ENCODE data around the gene UBIAD1.

DNA sequence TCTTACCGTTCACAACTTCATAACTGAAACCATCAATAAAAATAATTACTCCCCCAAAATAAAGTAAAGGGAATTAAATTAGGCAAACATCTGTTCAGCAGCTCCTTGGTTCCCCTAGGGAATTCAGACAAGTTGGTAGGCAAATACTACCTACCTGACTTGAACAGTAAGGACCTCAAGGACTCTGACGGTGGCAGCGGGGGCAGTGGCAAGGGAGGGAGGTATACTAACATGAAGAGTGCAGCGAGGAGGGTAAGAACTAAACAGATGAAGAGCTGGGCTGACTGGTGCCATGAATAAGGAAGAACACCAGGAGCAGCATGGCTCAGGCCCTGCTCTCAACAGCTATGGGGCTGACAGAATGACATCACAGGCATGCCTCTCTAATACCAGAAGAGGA lies 43.8 kb upstream of the UBIAD1 start:
- no peak for TF ChIP-seq YY1 (IDR thresholded peaks at IDR 0.05; ENCODE audit: insufficient read depth, insufficient read length)
- TF ChIP-seq SUZ12 (IDR thresholded peaks at IDR 0.05; ENCODE audit: extremely low read depth, insufficient read depth, insufficient read length): no peak
